Measurements from ENCODE around the gene FOXP1. TPM values are rescaled to one million over a fixed set of nuclear protein-coding genes. Genes with fewer than 3 reads are reported as not detected.

Gene FOXP1
- total RNA-seq, 1 donor from 2014 or later, result 128 TPM

DNA sequence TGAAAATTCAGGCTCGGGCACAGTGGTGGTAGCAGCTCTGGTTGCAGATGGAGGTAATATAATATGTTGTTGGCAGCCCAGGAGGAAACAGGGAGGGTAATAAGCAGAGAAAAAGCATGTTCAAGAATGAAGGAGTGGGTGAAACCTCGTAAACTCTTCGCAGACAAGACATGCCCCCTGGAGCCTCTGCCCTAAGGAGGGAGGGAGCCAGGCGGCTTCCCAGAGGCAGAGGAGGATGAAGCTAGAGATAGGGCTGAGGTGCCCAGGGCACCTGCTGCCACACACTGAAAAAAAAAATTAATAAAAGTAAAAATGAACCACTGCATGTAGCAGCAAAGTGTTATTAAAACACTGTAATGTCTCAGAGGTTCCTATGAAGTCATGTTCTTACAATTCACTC, 137.3 kb downstream of the FOXP1 start:
- no peaks in the 10 kb centered on the region for H3K36me3 ChIP-seq
- no peaks in the 10 kb centered on the region for H3K9me3 ChIP-seq
- H3K4me1 ChIP-seq, result peaks cover 56% of the 10 kb centered on the region
- intact Hi-C loops (cut with DNase I), result no loop called here
- TF ChIP-seq POLR2A (IDR thresholded peaks at IDR 0.05) (no peak), POLR2AphosphoS5 (IDR thresholded peaks at IDR 0.05; ENCODE audit: insufficient read depth in 1 of 2, low read depth in 1 of 2) (no peak)
- TF ChIP-seq, protein P1, sequence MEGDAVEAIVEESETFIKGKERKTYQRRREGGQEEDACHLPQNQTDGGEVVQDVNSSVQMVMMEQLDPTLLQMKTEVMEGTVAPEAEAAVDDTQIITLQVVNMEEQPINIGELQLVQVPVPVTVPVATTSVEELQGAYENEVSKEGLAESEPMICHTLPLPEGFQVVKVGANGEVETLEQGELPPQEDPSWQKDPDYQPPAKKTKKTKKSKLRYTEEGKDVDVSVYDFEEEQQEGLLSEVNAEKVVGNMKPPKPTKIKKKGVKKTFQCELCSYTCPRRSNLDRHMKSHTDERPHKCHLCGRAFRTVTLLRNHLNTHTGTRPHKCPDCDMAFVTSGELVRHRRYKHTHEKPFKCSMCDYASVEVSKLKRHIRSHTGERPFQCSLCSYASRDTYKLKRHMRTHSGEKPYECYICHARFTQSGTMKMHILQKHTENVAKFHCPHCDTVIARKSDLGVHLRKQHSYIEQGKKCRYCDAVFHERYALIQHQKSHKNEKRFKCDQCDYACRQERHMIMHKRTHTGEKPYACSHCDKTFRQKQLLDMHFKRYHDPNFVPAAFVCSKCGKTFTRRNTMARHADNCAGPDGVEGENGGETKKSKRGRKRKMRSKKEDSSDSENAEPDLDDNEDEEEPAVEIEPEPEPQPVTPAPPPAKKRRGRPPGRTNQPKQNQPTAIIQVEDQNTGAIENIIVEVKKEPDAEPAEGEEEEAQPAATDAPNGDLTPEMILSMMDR (IDR thresholded peaks at IDR 0.05), result no peak
- H3K27ac ChIP-seq, result no peak overlapping the region
- H3K27me3 ChIP-seq, result no peaks in the 10 kb centered on the region
- DNase-seq (ENCODE audit: extremely low spot score in 2 of 2), result no peak
- no peak overlapping the region for H3K4me3 ChIP-seq

DNA sequence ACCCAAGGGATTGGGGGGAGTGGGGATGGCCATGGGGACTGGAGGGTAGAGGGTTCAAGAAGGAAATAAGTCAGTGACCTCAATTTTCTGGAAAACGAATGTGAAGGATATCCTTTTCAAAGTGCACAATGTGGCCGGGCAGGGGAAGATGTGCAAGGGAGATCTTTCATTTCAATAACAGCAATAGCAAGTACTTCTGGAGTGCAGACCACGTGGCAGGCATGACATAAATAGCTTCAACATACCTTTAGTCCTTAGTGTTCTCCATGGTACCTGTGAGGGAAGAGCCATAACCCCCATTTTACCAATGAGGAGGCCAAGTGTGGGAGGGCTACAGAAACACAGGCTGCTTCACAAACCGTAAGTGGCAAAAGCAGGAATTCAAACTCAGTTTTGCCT, 138.7 kb downstream of the FOXP1 start:
- intact Hi-C loops (cut with DNase I), result no loop called here
- no peak for DNase-seq (ENCODE audit: extremely low spot score in 2 of 2)
- Histone ChIP-seq H3K36me3 (no peaks in the 10 kb centered on the region), H3K4me1 (peaks cover 69% of the 10 kb centered on the region), H3K4me3 (no peak overlapping the region), H3K27ac (peak overlapping the region; percentile 24), H3K27me3 (no peaks in the 10 kb centered on the region), H3K9me3 (no peaks in the 10 kb centered on the region)
- TF ChIP-seq, protein P1 (IDR thresholded peaks at IDR 0.05), result no peak
- TF ChIP-seq POLR2AphosphoS5 (IDR thresholded peaks at IDR 0.05; ENCODE audit: insufficient read depth in 1 of 2, low read depth in 1 of 2), result no peak

DNA sequence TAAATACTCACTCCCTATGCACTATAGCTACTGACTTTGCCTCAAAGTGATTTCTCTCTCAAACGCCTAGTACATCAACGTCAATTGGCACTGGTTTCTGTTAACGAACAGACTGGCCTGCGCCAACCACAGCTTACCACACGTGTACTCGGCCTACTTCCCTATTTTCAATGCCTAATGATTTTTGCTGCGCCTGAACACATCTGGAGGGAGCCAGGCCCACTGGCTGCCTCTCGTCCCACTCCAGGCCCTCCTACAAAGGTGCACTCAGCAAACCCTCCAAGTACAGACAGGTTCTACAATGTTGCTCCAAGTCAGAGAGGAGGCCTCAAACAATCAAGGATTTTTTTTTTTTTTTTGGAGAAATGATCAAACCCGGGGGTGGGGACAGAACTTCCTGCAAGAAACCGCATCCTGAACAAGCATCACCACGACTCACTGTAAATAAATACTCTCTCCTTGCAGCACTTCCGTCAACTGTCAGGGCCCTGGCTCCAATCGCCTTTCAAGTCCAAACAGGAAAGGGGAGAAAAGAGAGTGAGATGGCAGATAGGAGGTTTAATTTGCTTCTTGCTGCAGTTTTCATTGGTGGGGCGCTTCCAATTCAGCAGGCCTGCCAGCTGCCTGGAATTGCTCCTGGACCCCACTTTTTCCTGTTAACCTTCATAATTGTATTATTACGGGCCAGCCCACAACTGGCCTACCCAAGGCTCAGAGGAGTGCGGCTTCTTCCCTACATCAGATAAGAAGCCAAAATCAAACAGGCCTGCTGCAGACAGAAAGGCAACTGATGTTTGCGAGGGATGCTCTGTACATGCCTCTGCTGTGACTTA, 139.3 kb downstream of the FOXP1 start:
- Histone ChIP-seq H3K4me3 (no peak overlapping the region), H3K4me1 (peaks cover 69% of the 10 kb centered on the region), H3K36me3 (no peaks in the 10 kb centered on the region), H3K9me3 (no peaks in the 10 kb centered on the region), H3K27me3 (no peaks in the 10 kb centered on the region), H3K27ac (peak overlapping the region; percentile 54)
- TF ChIP-seq POLR2A (IDR thresholded peaks at IDR 0.05), result no peak
- peak; percentile 37 to 80 for TF ChIP-seq POLR2AphosphoS5 (IDR thresholded peaks at IDR 0.05; ENCODE audit: insufficient read depth in 1 of 2, low read depth in 1 of 2)
- TF ChIP-seq, protein P1 (IDR thresholded peaks at IDR 0.05), result no peak
- DNase-seq (ENCODE audit: extremely low spot score in 2 of 2), result peak in 1 of 2 donors; percentile 88
- intact Hi-C loops (cut with DNase I), result no loop called here

DNA sequence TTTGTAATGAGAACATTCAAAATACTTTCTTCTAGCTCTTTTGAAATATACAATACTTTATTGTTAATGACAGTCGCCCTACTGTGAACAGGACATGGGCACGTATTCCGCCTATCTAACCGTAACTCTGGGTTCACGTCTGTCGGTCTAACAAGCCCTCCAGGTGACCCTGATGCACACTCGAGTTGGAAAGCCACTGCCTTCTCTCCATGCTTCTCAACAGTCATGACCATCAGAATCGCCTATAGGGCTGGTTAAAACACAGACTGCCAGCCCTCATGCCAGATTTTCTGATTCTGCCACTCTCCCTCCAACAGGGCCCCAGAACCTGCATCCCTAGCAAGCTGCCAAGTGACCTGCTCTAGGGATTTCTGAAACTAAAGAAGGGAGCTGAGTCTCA, 140.2 kb downstream of the FOXP1 start:
- TF ChIP-seq POLR2A (IDR thresholded peaks at IDR 0.05) (no peak), POLR2AphosphoS5 (IDR thresholded peaks at IDR 0.05; ENCODE audit: insufficient read depth in 1 of 2, low read depth in 1 of 2) (no peak)
- TF ChIP-seq, protein P1 (IDR thresholded peaks at IDR 0.05), result no peak
- peak overlapping the region; percentile 54 for H3K27ac ChIP-seq
- no peaks in the 10 kb centered on the region for H3K36me3 ChIP-seq
- no peaks in the 10 kb centered on the region for H3K27me3 ChIP-seq
- H3K4me3 ChIP-seq, result no peak overlapping the region
- no peaks in the 10 kb centered on the region for H3K9me3 ChIP-seq
- intact Hi-C loops (cut with DNase I), result no loop called here
- DNase-seq (ENCODE audit: extremely low spot score in 2 of 2), result peak in 1 of 2 donors; percentile 80
- peaks cover 77% of the 10 kb centered on the region for H3K4me1 ChIP-seq

DNA sequence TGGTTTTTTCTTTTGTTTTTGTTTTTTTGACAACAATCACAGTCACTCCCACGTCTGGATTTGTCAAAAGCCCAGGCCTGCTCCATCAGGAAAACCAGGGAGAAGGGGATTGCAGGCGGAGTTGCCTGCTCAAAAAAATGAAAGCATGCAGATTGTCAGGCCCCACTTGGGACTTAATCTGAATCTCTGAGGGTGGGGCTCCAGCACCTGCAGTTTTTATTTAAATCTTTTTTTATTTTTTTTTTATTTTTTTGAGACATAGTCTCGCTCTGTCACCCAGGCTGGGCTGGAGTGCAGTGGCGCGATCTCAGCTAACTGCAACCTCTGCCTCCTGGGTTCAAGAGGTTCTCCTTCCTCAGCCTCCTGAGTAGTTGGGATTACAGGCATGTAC, 140.9 kb downstream of the FOXP1 start:
- Histone ChIP-seq H3K4me3 (no peak overlapping the region), H3K36me3 (no peaks in the 10 kb centered on the region), H3K9me3 (no peaks in the 10 kb centered on the region), H3K27me3 (no peaks in the 10 kb centered on the region), H3K27ac (peak overlapping the region; percentile 2), H3K4me1 (peaks cover 79% of the 10 kb centered on the region)
- intact Hi-C loops (cut with DNase I), result no loop called here
- DNase-seq (ENCODE audit: extremely low spot score in 2 of 2), result no peak
- TF ChIP-seq POLR2A (IDR thresholded peaks at IDR 0.05), result no peak
- TF ChIP-seq, protein P1 (IDR thresholded peaks at IDR 0.05), result no peak
- no peak for TF ChIP-seq POLR2AphosphoS5 (IDR thresholded peaks at IDR 0.05; ENCODE audit: insufficient read depth in 1 of 2, low read depth in 1 of 2)
